HuH-7 (cell line): Measurements from ENCODE around the gene SSR1.
"Not testable (repeated sequence)": the region's sequence is repeated elsewhere in the genome, so short reads cannot be mapped to it uniquely, and the experiment has no call there.

Experiments
- DNase-seq: peaks from one replicate; pipeline ENCODE4 v3.0.0; 2011; ENCODE audit warnings: low spot score

The SSR1 gene

DNA sequence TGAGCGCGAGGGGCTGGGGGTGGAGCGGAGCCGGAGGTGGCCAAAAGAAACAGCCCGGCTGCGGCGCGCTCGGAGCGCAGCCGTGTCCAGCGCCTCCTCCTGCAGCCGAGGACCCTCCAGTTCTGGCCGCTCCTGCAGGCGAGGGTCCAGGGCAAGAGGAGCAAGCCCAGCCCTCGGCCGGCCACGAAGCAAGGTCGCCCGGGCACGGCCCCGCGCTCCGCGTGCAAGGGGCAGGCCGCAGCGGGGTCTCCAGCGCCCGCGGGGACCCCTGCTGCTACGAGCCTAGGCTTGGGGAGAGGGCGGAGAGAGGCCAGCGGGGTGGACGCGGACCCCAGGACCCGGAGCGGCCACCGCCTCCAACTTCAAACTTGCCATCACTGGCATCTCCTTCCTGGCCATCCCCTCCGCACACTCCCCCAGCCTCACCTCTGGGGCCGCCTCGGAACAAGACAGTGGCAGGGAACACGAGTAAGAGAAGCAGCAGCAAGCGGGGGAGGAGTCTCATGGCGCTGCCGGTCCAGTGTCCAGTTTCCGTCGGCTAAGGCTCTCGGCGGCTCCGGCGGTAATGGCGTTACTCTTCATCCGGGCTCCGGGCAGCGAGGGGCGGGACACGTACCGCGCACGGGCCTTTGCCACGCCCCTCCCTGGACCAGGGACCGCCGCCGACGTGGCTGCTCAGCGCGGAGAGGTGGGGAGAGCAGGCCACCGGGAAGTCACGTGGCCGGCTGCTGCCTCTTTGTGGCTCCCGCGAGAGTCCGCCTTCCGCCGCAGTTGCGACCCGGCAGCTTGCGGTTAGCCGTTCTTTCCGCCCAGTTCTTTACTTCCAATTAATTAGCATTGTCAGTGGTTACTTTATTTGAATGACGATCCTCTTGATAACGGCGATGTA lies at the start of gene SSR1:
TSS of gene SSR1 (minus strand) at position 584 of the 889 bp plus-strand sequence. CDS start at position 505, 79 bp downstream.
- DNase-seq: peak; percentile 95

DNA sequence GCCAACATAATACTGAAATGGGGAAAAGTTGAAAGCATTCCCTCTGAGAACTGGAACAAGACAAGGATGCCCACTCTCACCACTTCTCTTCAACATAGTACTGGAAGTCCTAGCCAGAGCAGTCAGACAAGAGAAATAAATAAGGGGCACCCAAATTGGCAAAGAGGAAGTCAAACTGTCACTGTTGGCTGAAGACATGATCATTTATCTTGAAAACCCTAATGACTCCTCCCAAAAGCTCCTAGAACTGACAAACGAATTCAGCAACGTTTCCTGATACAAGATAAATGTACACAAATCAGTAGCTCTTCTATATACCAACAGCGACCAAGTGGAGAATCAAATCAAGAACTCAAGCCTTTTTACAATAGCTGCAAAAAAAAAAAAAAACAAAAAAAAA lies 38.9 kb upstream of the SSR1 start:
- DNase-seq: not testable (repeated sequence)

DNA sequence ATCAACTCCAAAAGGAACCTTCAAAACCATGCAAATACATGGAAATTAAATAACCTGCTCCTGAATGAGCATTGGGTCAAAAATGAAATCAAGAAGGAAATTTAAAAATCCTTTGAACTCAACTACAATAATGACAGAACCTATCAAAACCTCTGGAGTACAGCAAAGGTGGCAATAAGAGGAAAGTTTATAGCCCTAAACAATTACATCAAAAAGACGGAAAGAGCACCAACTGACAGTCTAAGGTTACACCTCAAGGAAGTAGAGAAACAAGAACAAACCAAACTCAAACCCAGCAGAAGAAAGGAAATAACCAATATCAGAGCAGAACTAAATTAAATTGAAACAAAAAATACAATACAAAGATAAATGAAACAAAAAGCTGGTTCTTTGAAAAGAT lies 37.6 kb upstream of the SSR1 start:
- not testable (repeated sequence) for DNase-seq

DNA sequence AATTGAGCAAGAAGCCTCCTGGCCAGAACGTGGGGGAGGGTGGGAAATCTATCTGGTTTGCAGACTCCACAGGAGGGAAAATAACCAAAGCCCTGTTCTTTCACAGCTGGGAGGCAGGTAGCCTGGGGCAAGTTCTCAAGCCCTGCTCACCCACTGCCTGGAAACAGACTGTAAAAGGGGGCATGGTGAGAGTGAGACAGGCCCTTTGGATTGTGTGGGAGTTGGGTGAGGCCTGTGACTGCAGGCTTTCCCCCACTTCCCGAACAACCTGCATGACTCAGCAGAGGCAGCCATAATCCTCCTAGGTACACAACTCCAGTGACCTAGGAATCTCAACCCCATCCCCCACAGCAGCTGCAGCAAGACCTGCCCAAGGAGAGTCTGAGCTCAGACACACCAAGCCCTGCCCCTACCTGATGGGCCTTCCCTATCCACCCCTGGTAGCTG lies 34.6 kb upstream of the SSR1 start:
- DNase-seq: not testable (repeated sequence)

DNA sequence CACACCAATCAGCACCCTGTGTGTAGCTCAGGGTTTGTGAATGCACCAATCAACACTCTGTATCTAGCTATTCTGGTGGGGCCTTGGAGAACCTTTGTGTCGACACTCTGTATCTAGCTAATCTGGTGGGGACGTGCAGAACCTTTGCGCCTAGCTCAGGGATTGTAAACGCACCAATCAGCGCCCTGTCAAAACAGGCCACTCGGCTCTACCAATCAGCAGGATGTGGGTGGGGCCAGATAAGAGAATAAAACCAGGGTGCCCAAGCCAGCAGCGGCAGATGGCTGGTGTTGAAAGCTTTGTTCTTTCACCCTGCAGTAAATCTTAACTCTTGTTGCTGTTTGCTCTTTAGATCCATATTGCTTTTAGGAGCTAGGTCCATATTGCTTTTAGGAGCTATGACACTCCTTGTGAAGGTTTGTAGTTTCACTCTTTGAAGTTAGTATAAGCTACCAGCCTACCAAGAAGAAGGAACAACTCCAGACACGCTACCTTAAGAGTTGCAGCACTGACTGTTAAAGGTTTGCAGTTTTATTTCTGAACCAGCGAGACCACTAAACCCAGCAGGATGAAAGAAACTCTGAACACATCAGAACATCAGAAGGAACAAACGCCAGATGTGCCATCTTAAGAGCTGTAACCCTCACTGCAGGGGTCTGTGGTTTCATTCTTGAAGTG lies 31.9 kb upstream of the SSR1 start:
- DNase-seq: not testable (repeated sequence)

DNA sequence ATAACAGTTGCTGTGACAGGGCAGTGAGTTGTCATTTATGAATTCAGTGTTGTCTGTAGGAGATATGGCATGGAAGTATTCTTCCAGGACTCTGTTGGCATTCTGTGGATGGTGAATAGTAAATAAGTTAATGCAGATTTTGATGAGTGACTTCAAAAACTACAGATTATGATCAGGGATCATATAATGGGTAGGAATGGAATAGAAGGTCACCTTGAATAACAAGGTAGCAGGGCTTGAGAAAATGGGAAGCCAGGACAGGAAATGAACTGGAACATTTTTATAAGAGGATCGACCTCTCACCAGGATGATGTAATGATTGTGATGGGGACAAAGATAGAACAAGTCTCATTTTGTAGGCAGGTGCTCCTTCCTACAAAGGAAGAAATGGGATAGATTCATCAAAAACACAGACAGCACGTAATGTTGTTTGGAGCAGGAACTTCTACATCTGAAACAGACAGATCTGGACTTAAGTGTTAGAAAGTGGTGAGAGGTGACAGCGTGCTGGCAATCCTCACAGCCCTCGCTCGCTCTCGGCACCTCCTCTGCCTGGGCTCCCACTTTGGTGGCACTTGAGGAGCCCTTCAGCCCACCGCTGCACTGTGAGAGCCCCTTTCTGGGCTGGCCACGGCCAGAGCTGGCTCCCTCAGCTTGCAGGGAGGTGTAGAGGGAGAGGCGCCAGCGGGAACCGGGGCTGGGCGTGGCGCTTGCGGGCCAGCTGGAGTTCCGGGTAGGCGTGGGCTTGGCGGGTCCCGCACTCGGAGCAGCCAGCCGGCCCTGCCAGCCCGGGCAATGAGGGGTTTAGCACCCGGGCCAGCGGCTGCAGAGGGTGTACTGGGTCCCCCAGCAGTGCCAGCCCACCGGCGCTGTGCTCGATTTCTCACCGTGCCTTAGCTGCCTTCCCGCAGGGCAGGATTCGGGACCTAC lies 30.8 kb upstream of the SSR1 start:
- no peak for DNase-seq

DNA sequence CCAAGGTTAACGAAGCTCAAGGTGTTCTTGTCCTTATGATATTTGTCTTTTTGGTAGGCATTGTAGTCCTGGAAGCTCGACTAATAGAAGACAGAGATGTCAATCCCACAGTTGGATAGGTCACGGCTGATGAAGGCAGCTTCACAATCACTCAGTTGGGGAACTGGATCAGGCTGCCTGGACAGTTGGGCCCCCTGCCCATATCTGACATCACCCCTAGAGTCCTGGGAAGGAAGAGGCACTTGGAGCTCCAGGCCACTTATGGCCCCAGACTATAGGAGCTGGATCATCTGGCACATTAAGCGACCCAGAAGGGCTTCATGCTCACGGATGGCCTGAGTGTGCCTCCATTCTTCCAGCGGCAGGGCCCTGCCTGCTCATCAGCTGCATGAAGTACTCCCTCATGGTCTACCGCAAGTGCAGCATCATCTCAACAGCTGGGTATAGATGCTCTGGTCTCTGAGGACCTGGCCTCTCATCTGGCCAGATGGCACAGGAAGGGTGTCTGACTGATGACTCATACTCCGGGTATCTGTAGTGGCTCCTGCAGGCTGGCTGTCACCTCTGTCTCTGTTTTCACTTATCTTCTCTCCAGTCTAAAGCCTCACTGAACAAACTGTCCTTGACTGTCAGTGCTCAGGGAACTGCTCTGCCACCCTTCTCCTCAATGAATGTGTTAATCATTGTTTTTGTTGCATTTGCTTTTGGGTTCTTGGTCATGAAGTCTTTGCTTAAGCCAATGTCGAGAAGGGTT lies 29.2 kb upstream of the SSR1 start:
- no peak for DNase-seq

DNA sequence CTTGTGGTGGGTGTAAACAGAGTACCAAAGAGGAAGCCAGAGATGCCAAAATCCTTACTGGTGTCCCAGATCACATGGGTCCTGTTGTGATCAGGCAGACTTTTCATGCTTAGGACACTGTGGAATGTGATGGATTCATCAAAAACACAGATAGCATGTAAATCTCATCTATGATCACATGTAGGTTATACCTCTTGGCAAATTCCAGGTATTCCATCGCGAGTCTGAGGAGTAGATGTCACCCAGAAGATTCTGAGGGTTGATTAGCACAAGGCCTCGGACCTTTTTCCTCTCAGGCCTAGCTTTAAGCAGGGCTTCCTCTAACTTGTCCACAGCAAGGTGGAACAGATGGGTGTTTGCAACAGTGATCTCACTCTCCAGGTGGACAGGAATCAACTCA lies 28.3 kb upstream of the SSR1 start:
- DNase-seq: no peak

DNA sequence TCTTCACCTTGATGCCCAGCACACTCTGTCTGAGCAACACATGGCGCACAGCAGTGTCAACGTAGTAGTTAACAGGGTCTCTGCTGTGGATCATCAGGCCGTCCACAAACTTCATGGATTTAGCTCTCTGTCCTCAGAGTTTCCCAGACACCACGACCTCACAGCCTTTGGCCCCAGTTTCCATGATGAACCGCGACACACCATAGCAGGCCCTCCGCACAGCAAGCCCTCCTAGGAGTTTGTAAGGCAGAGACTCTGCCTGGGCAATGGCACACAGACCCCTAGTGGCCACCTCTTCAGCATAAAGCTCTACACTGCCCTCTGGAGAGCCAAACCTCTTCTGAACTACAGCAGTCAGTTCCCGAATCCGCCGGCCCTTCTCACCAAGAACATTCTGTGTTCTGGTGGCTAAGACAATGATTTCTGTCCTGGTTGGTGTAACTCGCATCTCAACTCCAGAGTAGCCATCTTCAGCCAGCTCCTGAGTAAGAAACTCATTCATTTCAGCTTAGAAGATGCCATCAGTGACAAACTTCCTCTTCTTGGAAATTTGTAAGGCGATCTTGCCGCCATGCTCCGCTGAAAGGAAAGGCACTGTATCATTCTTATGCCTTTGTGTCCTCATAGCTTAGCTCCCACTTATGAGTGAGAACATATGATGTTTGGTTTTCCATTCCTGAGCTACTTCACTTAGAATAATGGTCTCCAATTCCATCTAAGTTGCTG lies 26.2 kb upstream of the SSR1 start:
- DNase-seq: peak; percentile 51

DNA sequence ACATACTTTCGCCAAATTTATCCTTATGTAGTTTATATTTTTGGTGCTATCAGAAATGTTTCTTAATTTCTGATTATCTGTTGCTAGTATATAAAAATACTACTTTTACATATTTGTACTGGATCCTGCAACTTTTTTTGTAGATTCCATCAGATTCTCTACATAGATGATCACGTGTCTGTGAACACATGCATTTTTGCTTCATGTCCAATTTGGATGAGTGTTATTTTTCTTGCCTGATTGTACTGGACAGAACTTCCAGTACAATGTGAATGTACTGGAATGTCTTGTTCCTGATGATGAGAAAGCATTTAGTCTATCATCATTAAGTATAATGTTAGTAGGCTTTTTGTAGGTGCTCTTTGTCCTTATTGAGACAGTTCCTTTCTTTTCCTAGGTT lies 25.0 kb upstream of the SSR1 start:
- no peak for DNase-seq

DNA sequence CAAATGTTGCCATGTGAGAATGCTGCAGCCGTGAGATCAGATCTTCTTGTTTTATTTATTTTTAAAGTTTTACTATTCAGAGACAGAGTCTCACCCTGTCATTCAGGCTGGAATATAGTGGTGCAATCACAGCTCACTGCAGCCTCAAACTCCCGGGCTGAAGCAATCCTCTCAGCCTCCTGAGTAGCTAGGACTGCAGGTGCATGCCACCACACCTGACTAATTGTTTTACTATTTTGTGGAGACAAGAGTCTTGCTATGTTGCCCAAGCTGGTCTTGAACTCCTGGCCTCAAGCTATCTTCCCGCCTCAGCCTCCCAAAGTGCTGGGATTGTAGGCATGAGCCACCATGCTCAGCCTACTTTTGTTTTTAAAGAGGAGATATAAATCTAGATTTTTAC lies 22.5 kb upstream of the SSR1 start:
- no peak for DNase-seq

DNA sequence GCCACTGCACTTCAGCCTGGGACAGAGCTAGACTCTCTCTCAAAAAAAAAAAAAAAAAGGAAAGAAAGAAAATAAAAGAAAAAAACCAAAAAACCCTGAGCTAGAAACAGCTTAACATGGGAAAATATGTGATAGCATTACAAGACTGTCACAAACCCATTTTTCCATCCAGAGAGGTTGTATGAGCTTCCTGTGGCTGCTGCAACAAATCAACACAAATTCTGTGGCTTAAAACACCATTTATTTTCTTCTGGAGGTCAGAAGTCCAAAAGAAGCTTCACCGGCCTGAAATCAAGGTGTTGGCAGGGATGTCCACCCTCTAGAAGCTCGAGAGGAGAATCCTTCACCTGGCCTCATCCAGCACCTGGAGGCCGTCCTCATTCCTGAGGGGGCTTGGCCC lies 21.7 kb upstream of the SSR1 start:
- DNase-seq: no peak

DNA sequence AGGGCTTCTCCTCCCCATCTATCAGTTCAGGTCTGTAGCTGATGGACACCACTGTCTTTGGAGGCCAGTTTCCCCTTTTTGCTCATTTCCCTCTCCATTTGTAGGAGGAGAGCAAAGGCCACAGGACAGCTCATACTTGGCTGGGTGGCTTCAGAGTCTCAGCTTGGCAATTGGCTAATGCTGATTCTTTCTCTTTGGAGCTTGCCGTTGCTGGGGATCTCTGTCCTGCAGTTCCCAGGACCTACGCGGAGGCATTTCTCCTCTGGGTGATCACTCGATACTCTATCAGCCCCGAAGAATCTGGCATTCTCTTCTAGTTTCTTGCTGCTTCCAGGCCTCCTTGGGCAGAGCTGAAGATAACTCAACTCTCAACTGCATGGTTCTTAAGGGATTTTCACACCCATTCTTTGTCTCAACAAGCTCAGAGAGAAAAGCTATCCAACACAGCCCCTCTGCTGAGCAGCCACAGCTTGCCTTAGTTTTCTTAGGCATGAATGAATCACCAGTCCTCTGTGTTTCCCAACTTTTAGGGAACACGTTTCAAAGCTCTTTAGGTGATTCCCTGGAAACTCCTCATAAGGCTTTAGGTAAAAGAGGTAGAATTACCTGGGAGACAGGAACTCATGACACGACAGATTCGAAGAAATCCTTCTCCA lies 19.2 kb upstream of the SSR1 start:
- DNase-seq: no peak

DNA sequence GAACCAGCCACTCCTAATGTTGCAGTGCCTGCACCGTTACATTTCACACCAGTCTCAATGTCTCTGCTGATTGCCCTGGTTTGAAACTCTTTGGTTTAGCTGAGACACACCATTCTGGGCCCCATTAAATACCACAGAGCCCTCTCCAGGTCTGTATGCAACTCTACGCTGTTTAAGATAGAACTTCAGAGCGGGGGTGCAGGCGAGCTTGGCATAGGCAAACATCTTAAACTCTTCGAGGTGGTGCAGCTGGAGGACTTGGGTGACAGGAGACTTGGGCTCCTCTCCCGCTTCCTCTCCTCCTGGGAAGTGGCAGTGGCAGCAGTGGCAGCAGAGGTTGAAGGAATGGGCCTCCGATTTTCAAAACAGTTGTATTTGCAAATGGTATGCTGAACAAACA lies 18.5 kb upstream of the SSR1 start:
- no peak for DNase-seq

DNA sequence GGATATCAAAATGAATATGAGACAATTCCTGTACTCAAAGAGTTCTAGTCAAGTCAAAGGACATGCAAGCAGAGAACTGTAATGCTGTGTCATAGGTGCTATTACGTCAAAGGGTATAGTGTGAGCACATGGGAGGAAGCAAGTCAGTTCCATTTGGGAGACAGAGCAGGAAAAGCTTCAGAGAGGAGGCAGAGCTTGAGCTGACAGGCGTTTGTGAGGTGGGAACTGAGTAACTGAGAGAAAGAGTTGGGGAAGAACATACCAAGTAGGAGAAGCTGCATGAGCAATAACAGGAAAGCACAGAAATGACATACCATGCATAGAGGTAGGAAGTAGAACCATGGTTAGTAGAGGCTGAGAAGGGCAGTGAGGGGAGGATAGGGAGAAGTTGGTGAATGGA lies 15.2 kb upstream of the SSR1 start:
- no peak for DNase-seq

DNA sequence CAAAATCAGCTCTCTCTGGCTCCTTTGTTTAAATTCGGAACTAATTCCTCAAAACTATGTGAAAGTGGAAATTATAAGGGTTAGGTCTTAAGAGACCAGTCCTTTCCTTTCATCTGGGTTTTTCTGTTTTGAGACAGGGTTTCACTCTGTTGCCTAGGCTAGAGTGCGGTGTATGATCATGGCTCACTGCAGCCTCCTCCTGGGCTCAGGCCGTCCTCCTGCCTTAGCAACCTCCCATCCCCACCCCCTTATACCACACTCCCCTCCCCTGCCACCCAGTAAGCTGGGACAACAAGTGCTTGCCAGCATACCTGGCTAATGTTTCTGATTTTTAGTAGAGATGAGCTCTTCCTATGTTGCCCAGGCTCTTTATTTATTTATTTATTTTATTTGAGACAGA lies 12.8 kb upstream of the SSR1 start:
- DNase-seq: no peak

DNA sequence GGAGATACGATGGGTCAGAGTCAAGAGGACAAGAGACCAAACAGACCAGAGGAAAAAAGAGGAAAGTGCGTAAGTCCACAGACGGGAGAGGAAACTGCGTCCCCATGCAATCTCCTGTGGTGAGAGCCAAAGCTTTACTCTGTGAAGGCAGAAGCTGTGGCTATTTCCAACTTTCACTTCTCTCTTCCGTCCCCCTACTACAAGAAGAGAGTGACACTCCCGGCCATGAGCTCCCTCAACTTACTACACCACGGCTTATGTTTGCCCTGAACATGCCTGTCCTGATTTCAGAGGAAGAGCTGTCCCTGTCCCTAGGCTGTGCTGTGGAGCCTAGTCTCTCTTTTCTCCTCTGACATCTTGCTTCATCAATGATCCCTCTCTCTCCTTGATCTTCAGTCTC lies 11.5 kb upstream of the SSR1 start:
- no peak for DNase-seq

DNA sequence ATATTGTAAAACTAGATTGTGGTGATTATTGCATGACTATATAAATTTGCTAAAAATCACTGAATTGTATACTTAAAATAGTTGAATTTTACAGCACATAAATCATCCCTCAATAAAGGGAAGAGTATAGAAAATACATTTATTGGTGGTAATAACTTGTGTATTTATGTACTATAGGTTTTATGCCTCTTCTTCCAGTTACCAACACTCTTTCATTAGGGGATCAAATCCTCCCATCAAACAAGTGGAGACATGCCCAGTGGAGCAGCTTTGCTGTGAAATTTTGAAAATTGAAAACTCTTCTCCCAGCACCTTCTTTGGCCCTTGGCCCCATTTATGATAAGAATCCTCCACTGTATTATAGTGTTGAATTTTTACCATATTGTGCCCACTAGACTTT lies 10.1 kb upstream of the SSR1 start:
- no peak for DNase-seq

DNA sequence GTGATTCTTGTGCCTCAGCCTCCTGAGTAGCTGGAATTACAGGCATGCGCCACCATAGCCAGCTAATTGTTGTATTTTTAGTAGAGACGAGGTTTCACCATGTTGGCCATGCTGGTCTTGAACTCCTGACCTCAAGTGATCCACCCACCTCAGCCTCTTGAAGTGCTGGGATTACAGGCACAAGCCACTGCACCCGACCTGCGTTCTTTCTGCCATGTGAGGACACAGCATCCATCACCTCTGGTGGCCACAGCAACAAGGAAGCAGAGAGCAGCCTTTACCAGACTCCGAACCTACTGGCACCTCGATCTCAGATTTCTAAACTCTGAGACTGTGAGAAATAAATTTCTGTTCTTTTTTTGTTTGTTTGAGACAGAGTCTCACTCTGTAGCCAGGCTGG lies 8.9 kb upstream of the SSR1 start:
- DNase-seq: not testable (repeated sequence)

DNA sequence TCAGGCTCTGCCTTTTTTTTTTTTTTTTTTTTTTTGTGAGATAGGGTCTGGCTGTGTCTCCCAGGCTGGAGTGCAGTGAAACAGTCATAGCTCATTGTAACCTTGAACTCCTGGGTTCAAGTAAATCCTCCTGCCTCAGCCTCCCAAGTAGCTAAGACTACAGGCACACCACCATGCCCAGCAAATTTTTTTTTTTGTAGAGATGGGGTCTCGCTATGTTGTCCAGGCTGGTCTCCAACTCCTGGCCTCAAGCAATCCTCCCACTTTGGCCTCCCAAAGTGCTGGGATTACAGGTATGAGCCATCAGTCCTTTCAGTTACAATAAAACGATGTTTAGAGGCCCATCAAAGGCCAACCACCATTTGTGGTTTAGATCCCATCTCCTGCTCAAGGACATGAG lies 6.4 kb upstream of the SSR1 start:
- not testable (repeated sequence) for DNase-seq
